ENCODE results near the gene ADGRF5. TPM values are rescaled to one million over a fixed set of nuclear protein-coding genes. Genes with fewer than 3 reads are reported as not detected.

ADGRF5 gene
- total RNA-seq, 2 experiments from 2014 or later, result not detected

- H3K9me3 ChIP-seq (ENCODE audit: control insufficient read depth in 1 of 2, insufficient read depth in 1 of 2, low read length in 2 of 2), result peaks cover 0 to 5% of the 10 kb centered on the region in 2 experiments
- ChIA-PET CTCF (no interaction called here), POLR2A (no interaction called here)
- H3K27ac Mint-ChIP-seq, result no peak overlapping the region
- peaks cover 13% of the 10 kb centered on the region for H3K27me3 Mint-ChIP-seq
- H3K4me1 Mint-ChIP-seq (ENCODE audit: low read depth), result no peaks in the 10 kb centered on the region
- no peak overlapping the region for H3K4me3 Mint-ChIP-seq
- H3K4me3 ChIP-seq (ENCODE audit: low read length), result no peak overlapping the region
- H3K36me3 Mint-ChIP-seq (ENCODE audit: low read depth), result no peaks in the 10 kb centered on the region
- H3K27ac ChIP-seq (ENCODE audit: low read depth in 1 of 2, low read length in 2 of 2), result no peak overlapping the region
- TF ChIP-seq, protein P1, sequence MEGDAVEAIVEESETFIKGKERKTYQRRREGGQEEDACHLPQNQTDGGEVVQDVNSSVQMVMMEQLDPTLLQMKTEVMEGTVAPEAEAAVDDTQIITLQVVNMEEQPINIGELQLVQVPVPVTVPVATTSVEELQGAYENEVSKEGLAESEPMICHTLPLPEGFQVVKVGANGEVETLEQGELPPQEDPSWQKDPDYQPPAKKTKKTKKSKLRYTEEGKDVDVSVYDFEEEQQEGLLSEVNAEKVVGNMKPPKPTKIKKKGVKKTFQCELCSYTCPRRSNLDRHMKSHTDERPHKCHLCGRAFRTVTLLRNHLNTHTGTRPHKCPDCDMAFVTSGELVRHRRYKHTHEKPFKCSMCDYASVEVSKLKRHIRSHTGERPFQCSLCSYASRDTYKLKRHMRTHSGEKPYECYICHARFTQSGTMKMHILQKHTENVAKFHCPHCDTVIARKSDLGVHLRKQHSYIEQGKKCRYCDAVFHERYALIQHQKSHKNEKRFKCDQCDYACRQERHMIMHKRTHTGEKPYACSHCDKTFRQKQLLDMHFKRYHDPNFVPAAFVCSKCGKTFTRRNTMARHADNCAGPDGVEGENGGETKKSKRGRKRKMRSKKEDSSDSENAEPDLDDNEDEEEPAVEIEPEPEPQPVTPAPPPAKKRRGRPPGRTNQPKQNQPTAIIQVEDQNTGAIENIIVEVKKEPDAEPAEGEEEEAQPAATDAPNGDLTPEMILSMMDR (IDR thresholded peaks at IDR 0.05), result no peak
- no peaks in the 10 kb centered on the region for H3K9me3 Mint-ChIP-seq
- no peaks in the 10 kb centered on the region for H3K36me3 ChIP-seq (ENCODE audit: insufficient read depth, low read length)
- H3K27me3 ChIP-seq (ENCODE audit: control insufficient read depth in 1 of 2, insufficient read depth in 2 of 2, low read length in 2 of 2), result peaks cover 0 to 4% of the 10 kb centered on the region in 2 experiments
- ATAC-seq (ENCODE audit: poor library complexity) (no peak), DNase-seq (no peak)
- intact Hi-C loops (cut with DNase I, micrococcal nuclease), result no loop called here
- no peaks in the 10 kb centered on the region for H3K4me1 ChIP-seq (ENCODE audit: insufficient read depth, low read length)
Observed at GRCh38 chr6:46933751-46934150, 12.0 kb upstream of the ADGRF5 start.

- Histone ChIP-seq H3K27me3 (ENCODE audit: control insufficient read depth in 1 of 2, insufficient read depth in 2 of 2, low read length in 2 of 2) (peaks cover 0 to 4% of the 10 kb centered on the region in 2 experiments), H3K4me1 (ENCODE audit: insufficient read depth, low read length) (no peaks in the 10 kb centered on the region), H3K9me3 (ENCODE audit: control insufficient read depth in 1 of 2, insufficient read depth in 1 of 2, low read length in 2 of 2) (peaks cover 0 to 5% of the 10 kb centered on the region in 2 experiments), H3K36me3 (ENCODE audit: insufficient read depth, low read length) (no peaks in the 10 kb centered on the region), H3K4me3 (ENCODE audit: low read length) (no peak overlapping the region), H3K27ac (ENCODE audit: low read depth in 1 of 2, low read length in 2 of 2) (no peak overlapping the region)
- TF ChIP-seq, protein P1 (IDR thresholded peaks at IDR 0.05), result no peak
- Mint-ChIP-seq H3K27me3 (peaks cover 6% of the 10 kb centered on the region), H3K36me3 (ENCODE audit: low read depth) (no peaks in the 10 kb centered on the region), H3K9me3 (no peaks in the 10 kb centered on the region), H3K4me1 (ENCODE audit: low read depth) (no peaks in the 10 kb centered on the region), H3K4me3 (no peak overlapping the region), H3K27ac (no peak overlapping the region)
- ATAC-seq (ENCODE audit: poor library complexity) (no peak), DNase-seq (no peak)
- ChIA-PET CTCF (no interaction called here), POLR2A (no interaction called here)
- intact Hi-C loops (cut with DNase I, micrococcal nuclease), result no loop called here
Observed at GRCh38 chr6:46932526-46933319, 11.0 kb upstream of the ADGRF5 start.

DNA sequence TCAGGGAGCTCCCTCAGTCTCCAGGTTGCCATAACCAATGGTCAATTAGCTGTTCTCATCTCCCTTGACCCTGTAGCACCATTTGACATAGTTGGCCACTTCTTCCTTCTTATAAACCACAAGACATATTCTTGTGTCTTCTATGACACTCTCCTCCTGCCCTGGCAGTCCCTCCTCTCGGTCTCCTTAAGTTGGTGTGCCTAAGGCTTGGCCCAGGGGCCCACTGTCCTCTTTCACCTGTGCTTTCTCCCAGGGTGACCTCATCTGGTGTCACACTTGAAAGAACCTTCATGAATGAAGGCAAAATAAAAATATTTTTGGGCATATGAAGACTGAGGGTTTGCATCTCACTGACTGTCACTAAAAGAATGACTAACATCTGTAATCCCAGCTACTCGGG, 9.7 kb upstream of the ADGRF5 start:
- no peak for ATAC-seq (ENCODE audit: poor library complexity)
- POLR2A ChIA-PET, result no interaction called here
- CTCF ChIA-PET, result no interaction called here
- Mint-ChIP-seq H3K4me3 (no peak overlapping the region), H3K9me3 (no peaks in the 10 kb centered on the region), H3K27ac (no peak overlapping the region), H3K27me3 (peaks cover 6% of the 10 kb centered on the region), H3K36me3 (ENCODE audit: low read depth) (no peaks in the 10 kb centered on the region), H3K4me1 (ENCODE audit: low read depth) (no peaks in the 10 kb centered on the region)
- H3K9me3 ChIP-seq (ENCODE audit: control insufficient read depth in 1 of 2, insufficient read depth in 1 of 2, low read length in 2 of 2), result peaks cover 0 to 5% of the 10 kb centered on the region in 2 experiments
- TF ChIP-seq, protein P1 (IDR thresholded peaks at IDR 0.05), result no peak
- H3K27ac ChIP-seq (ENCODE audit: low read depth in 1 of 2, low read length in 2 of 2), result no peak overlapping the region
- H3K4me1 ChIP-seq (ENCODE audit: insufficient read depth, low read length), result no peaks in the 10 kb centered on the region
- intact Hi-C loops (cut with DNase I, micrococcal nuclease), result no loop called here
- no peak overlapping the region for H3K4me3 ChIP-seq (ENCODE audit: low read length)
- no peaks in the 10 kb centered on the region for H3K36me3 ChIP-seq (ENCODE audit: insufficient read depth, low read length)
- no peak for DNase-seq
- H3K27me3 ChIP-seq (ENCODE audit: control insufficient read depth in 1 of 2, insufficient read depth in 2 of 2, low read length in 2 of 2), result no peaks in the 10 kb centered on the region
